ENCODE results near the gene RIBC1.

The RIBC1 gene

Small RNAs within 50 kb of the gene (small RNA-seq; reads per million reads assigned to genes)
- gene MIR6857 (ENCODE audit: low read depth) = 2.3 reads per million
- gene VTRNA3-1P (ENCODE audit: low read depth) = 1.2 reads per million
